CD4-positive, CD25-positive, alpha-beta regulatory T cell (primary cell): ENCODE results near the gene GABPA. TPM values are rescaled to one million over a fixed set of nuclear protein-coding genes. Genes with fewer than 3 reads are reported as not detected.
"Not testable (repeated sequence)": the region's sequence is repeated elsewhere in the genome, so short reads cannot be mapped to it uniquely, and the experiment has no call there.

Experiments used
- ATAC-seq, 2 donors: fragments of 150-1000 bp; cut with Tn5 transposase; one replicate each; pipeline ENCODE4 v1.10.0; 2021; ENCODE audit warnings: low read depth in 2 of 2, moderate number of reproducible peaks in 2 of 2, moderate library complexity in 1 of 2
- DNase-seq, 3 donors: peaks; one replicate each; pipeline versions ENCODE4 v3.0.0 to v3.0.0-alpha.2; 2012 to 2022; ENCODE audit warnings: mixed read lengths in 1 of 3
- H3K27ac ChIP-seq: one replicate; pipeline ENCODE4 v1.7.0; 2013; ENCODE audit warnings: mild to moderate bottlenecking, low read length; ENCODE audit not compliant: insufficient read depth, poor library complexity, severe bottlenecking
- H3K27me3 ChIP-seq: one replicate; pipeline ENCODE4 v1.7.0; 2013; ENCODE audit warnings: low read length; ENCODE audit not compliant: control insufficient read depth, insufficient read depth
- H3K36me3 ChIP-seq: one replicate; pipeline ENCODE4 v1.7.0; 2013; ENCODE audit warnings: mild to moderate bottlenecking, low read length, moderate library complexity; ENCODE audit not compliant: control insufficient read depth, insufficient read depth
- H3K4me1 ChIP-seq: 2 replicates; pipeline ENCODE4 v1.7.0; 2013; ENCODE audit warnings: mild to moderate bottlenecking, low read length; ENCODE audit not compliant: insufficient read depth, control insufficient read depth, poor library complexity, severe bottlenecking
- H3K4me3 ChIP-seq: one replicate; pipeline ENCODE4 v1.7.0; 2013; ENCODE audit warnings: low read depth, mild to moderate bottlenecking, low read length, moderate library complexity
- H3K9me3 ChIP-seq, 2 experiments: 1 replicate in 1 of 2; 2 replicates in 1 of 2; pipeline ENCODE4 v1.7.0; 2013; ENCODE audit warnings: low read length in 2 of 2, mild to moderate bottlenecking in 1 of 2, moderate library complexity in 1 of 2; ENCODE audit not compliant: control insufficient read depth in 2 of 2
- H3K27ac Mint-ChIP-seq, 3 donors: one replicate each; pipeline ENCODE4 v1.8.0; 2020 to 2022; ENCODE audit warnings: mild to moderate bottlenecking in 3 of 3, mixed read lengths in 3 of 3, moderate library complexity in 2 of 3
- H3K27me3 Mint-ChIP-seq: one replicate; pipeline ENCODE4 v1.8.0; 2022; ENCODE audit warnings: mild to moderate bottlenecking, mixed read lengths
- H3K36me3 Mint-ChIP-seq: one replicate; pipeline ENCODE4 v1.8.0; 2020; ENCODE audit warnings: mixed read lengths
- H3K4me1 Mint-ChIP-seq, 4 donors: one replicate each; pipeline ENCODE4 v1.8.0; 2020 to 2022; ENCODE audit warnings: mixed read lengths in 4 of 4, mild to moderate bottlenecking in 1 of 4
- H3K4me3 Mint-ChIP-seq, 4 donors: one replicate each; pipeline ENCODE4 v1.8.0; 2020 to 2022; ENCODE audit warnings: mild to moderate bottlenecking in 4 of 4, mixed read lengths in 4 of 4, moderate library complexity in 3 of 4
- H3K9me3 Mint-ChIP-seq, 7 donors: one replicate each; pipeline ENCODE4 v1.8.0; 2020 to 2022; ENCODE audit warnings: mixed read lengths in 7 of 7, mild to moderate bottlenecking in 3 of 7, moderate library complexity in 2 of 7
- polyA plus RNA-seq, 4 donors: library from polyadenylated mRNA; unstranded; fragments of 300-500 nt; fragmentation: Illumina TruSeq; gene quantifications; one replicate each; pipeline ENCODE4 v1.2.3, GENCODE V29; 2021
- total RNA-seq: library from RNA; stranded (reverse); gene quantifications from one replicate; pipeline ENCODE4 v1.2.3, GENCODE V29; 2022

GABPA gene
- 17.5 TPM for total RNA-seq
- 10 to 100 TPM; 15.3 to 21.3 (median 18.2) TPM for polyA plus RNA-seq

- peak within 1 kb of the TSS; percentile 94 for H3K27ac ChIP-seq
- peak within 1 kb of the TSS; percentile 98 to 100 (median 100) for H3K27ac Mint-ChIP-seq
- peak; percentile 91 to 95 for ATAC-seq
These were observed at the start of gene GABPA, which contains the start of gene ATP5PF for GRCh38 chr21:25734904-25735645. Gene GABPA, plus strand, starts transcription at chr21:25734972. Its CDS starts 6,627 bp downstream, at chr21:25741599. Gene ATP5PF, minus strand, starts transcription at chr21:25734904. Its CDS starts 5,110 bp downstream, at chr21:25729794.

GRCh38 chr21:25687787-25688186 lies 47.0 kb upstream of the GABPA start:
- H3K4me3 Mint-ChIP-seq = no peak overlapping the region
- no peak overlapping the region for H3K4me3 ChIP-seq
- H3K27me3 Mint-ChIP-seq = peaks cover 28% of the 10 kb centered on the region
- no peaks in the 10 kb centered on the region for H3K9me3 Mint-ChIP-seq
- ATAC-seq (no peak), DNase-seq (no peak)
- no peaks in the 10 kb centered on the region for H3K9me3 ChIP-seq
- no peak overlapping the region for H3K27ac ChIP-seq
- no peak overlapping the region for H3K27ac Mint-ChIP-seq
- H3K4me1 Mint-ChIP-seq = no peaks in the 10 kb centered on the region
- H3K36me3 Mint-ChIP-seq = no peaks in the 10 kb centered on the region
- no peaks in the 10 kb centered on the region for H3K27me3 ChIP-seq
- no peaks in the 10 kb centered on the region for H3K36me3 ChIP-seq
- H3K4me1 ChIP-seq = no peaks in the 10 kb centered on the region

More at GRCh38 chr21:25734904-25735645, at the start of gene GABPA, which contains the start of gene ATP5PF:
- Mint-ChIP-seq H3K27me3 (no peaks in the 10 kb centered on the region), H3K4me3 (peak within 1 kb of the TSS; percentile 97 to 100 (median 100)), H3K36me3 (peaks cover 5% of the 10 kb centered on the region), H3K4me1 (peaks cover 22 to 72% (median 44%) of the 10 kb centered on the region in 4 donors), H3K9me3 (peaks cover 0 to 1% (median 0%) of the 10 kb centered on the region in 7 donors)
- Histone ChIP-seq H3K27me3 (no peaks in the 10 kb centered on the region), H3K9me3 (no peaks in the 10 kb centered on the region), H3K36me3 (peaks cover 2% of the 10 kb centered on the region), H3K4me1 (peaks cover 36% of the 10 kb centered on the region), H3K4me3 (peak within 1 kb of the TSS; percentile 93)
- DNase-seq = peak; percentile 95 to 99 (median 98)

- peaks cover 28% of the 10 kb centered on the region for H3K27me3 Mint-ChIP-seq
- Histone ChIP-seq H3K4me3 (no peak overlapping the region), H3K9me3 (no peaks in the 10 kb centered on the region), H3K4me1 (no peaks in the 10 kb centered on the region), H3K27me3 (no peaks in the 10 kb centered on the region), H3K36me3 (no peaks in the 10 kb centered on the region), H3K27ac (no peak overlapping the region)
- no peak overlapping the region for H3K4me3 Mint-ChIP-seq
- no peaks in the 10 kb centered on the region for H3K4me1 Mint-ChIP-seq
- no peak overlapping the region for H3K27ac Mint-ChIP-seq
- no peaks in the 10 kb centered on the region for H3K9me3 Mint-ChIP-seq
- ATAC-seq = no peak
- no peak for DNase-seq
- H3K36me3 Mint-ChIP-seq = no peaks in the 10 kb centered on the region
These were observed 46.3 kb upstream of the GABPA start for GRCh38 chr21:25688275-25689155.

- Mint-ChIP-seq H3K36me3 (no peaks in the 10 kb centered on the region), H3K27me3 (peaks cover 23% of the 10 kb centered on the region), H3K4me1 (no peaks in the 10 kb centered on the region), H3K9me3 (no peaks in the 10 kb centered on the region), H3K4me3 (no peak overlapping the region), H3K27ac (no peak overlapping the region)
- Histone ChIP-seq H3K27ac (no peak overlapping the region), H3K27me3 (no peaks in the 10 kb centered on the region), H3K9me3 (no peaks in the 10 kb centered on the region), H3K4me1 (no peaks in the 10 kb centered on the region), H3K36me3 (no peaks in the 10 kb centered on the region), H3K4me3 (no peak overlapping the region)
- DNase-seq = no peak
- no peak for ATAC-seq
These were observed 45.5 kb upstream of the GABPA start for GRCh38 chr21:25689226-25689625.

DNA sequence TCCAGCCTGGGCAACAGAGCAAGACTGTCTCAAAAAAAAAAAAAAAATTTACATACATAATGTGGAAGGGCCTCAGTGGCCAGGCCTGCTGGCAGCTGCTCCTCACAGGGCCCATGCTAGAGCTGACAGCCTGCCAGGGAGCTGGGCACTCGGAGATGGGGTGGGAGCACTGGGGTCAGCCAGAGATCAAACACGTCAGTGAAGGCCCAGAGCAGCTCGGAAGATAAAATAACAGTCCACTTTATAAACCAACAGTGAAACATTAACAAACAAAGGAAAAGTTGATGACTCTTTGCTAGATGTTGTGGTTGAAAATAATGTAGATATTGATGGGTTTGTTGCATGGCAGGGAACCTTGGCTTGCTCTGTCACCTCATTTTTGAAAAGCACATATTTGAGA lies 42.8 kb upstream of the GABPA start:
- H3K36me3 Mint-ChIP-seq = no peaks in the 10 kb centered on the region

GRCh38 chr21:25695461-25695860 lies 39.3 kb upstream of the GABPA start:
- H3K27me3 ChIP-seq, DNase-seq, H3K36me3 Mint-ChIP-seq, H3K4me1 Mint-ChIP-seq, H3K4me3 Mint-ChIP-seq, ATAC-seq, H3K9me3 Mint-ChIP-seq, H3K27ac Mint-ChIP-seq, H3K27me3 Mint-ChIP-seq, H3K27ac ChIP-seq, H3K9me3 ChIP-seq, H3K4me1 ChIP-seq, H3K36me3 ChIP-seq, H3K4me3 ChIP-seq: not testable (repeated sequence)

More for the DNA sequence above, 42.8 kb upstream of the GABPA start:
- ATAC-seq (no peak), DNase-seq (no peak)
- Histone ChIP-seq H3K4me1 (no peaks in the 10 kb centered on the region), H3K9me3 (no peaks in the 10 kb centered on the region), H3K27me3 (no peaks in the 10 kb centered on the region), H3K36me3 (no peaks in the 10 kb centered on the region), H3K27ac (no peak overlapping the region), H3K4me3 (no peak overlapping the region)
- Mint-ChIP-seq H3K27me3 (peaks cover 17% of the 10 kb centered on the region), H3K4me1 (no peaks in the 10 kb centered on the region), H3K9me3 (peaks cover 0 to 1% (median 0%) of the 10 kb centered on the region in 7 donors), H3K27ac (no peak overlapping the region), H3K4me3 (no peak overlapping the region)

- no peaks in the 10 kb centered on the region for H3K36me3 ChIP-seq
- Mint-ChIP-seq H3K4me3 (no peak overlapping the region), H3K27ac (no peak overlapping the region), H3K36me3 (no peaks in the 10 kb centered on the region), H3K27me3 (no peaks in the 10 kb centered on the region), H3K9me3 (peaks cover 0 to 5% (median 0%) of the 10 kb centered on the region in 7 donors), H3K4me1 (no peaks in the 10 kb centered on the region)
- no peaks in the 10 kb centered on the region for H3K9me3 ChIP-seq
- DNase-seq (no peak), ATAC-seq (no peak)
- H3K27me3 ChIP-seq = no peaks in the 10 kb centered on the region
- H3K27ac ChIP-seq = no peak overlapping the region
- no peak overlapping the region for H3K4me3 ChIP-seq
- H3K4me1 ChIP-seq = no peaks in the 10 kb centered on the region
These were observed 34.0 kb upstream of the GABPA start for GRCh38 chr21:25700741-25701140.
